ENCODE measurements around the gene CERKL. TPM values are rescaled to one million over a fixed set of nuclear protein-coding genes. Genes with fewer than 3 reads are reported as not detected.

Gene CERKL
- total and polyA plus RNA-seq, 2 experiments from 2014 or later: 0.32 to 0.69 TPM

GRCh38 chr2:181648478-181649155, 8.3 kb downstream of the CERKL start:
- H3K27ac ChIP-seq (ENCODE audit: low read depth): no peak overlapping the region
- H3K4me3 Mint-ChIP-seq: no peak overlapping the region
- peaks cover 15% of the 10 kb centered on the region for H3K27me3 ChIP-seq (ENCODE audit: insufficient read depth)

GRCh38 chr2:181646415-181646987, 10.4 kb downstream of the CERKL start:
- Mint-ChIP-seq H3K4me1 (no peaks in the 10 kb centered on the region; the same call in 2 of the 3 replicates), H3K27ac (no peak overlapping the region), H3K27me3 (ENCODE audit: insufficient read depth, low read depth, poor library complexity) (no peaks in the 10 kb centered on the region), H3K36me3 (ENCODE audit: low read depth) (no peaks in the 10 kb centered on the region), H3K4me3 (no peak overlapping the region), H3K9me3 (no peaks in the 10 kb centered on the region)
- H3K4me1 ChIP-seq (ENCODE audit: insufficient read depth): no peaks in the 10 kb centered on the region
- no peaks in the 10 kb centered on the region for H3F3A ChIP-seq (replicated peaks; ENCODE audit: low read depth)
- no peaks in the 10 kb centered on the region for H3K9me2 ChIP-seq (ENCODE audit: insufficient read depth)
- no peak for ATAC-seq
- no peak overlapping the region for H3K4me2 ChIP-seq
- no peaks in the 10 kb centered on the region for H3K27me3 ChIP-seq (ENCODE audit: insufficient read depth)
- no peaks in the 10 kb centered on the region for H3K79me2 ChIP-seq (replicated peaks; ENCODE audit: insufficient read depth)
- H2AFZ ChIP-seq: no peak overlapping the region
- H3K36me3 ChIP-seq (ENCODE audit: insufficient read depth): no peaks in the 10 kb centered on the region
- H3K27ac ChIP-seq (ENCODE audit: low read depth): no peak overlapping the region
- no peaks in the 10 kb centered on the region; the same call in 1 of the 2 replicates for H4K20me1 ChIP-seq (replicated peaks; ENCODE audit: insufficient read depth)
- DNase-seq (ENCODE audit: low spot score): no peak
- H3K4me3 ChIP-seq: no peak overlapping the region
- TF ChIP-seq REST (IDR thresholded peaks at IDR 0.05; ENCODE audit: unreplicated experiment) (no peak), EZH2phosphoT487 (IDR thresholded peaks at IDR 0.05; ENCODE audit: unreplicated experiment) (no peak), ZNF114 (CRISPR knock-in tag; IDR thresholded peaks at IDR 0.05) (no peak), ETS1 (IDR thresholded peaks at IDR 0.05) (no peak), CREB1 (CRISPR knock-in tag; IDR thresholded peaks at IDR 0.05; ENCODE audit: low read depth) (no peak), CTCF (conservative IDR thresholded peaks at IDR 0.05; ENCODE audit: low read depth in 2 of 2) (no peak), STAT1 (IDR thresholded peaks at IDR 0.05; ENCODE audit: unreplicated experiment) (no peak)

More at GRCh38 chr2:181648478-181649155, 8.3 kb downstream of the CERKL start:
- Mint-ChIP-seq H3K4me1 (no peaks in the 10 kb centered on the region; the same call in 2 of the 3 replicates), H3K9me3 (no peaks in the 10 kb centered on the region), H3K36me3 (ENCODE audit: low read depth) (no peaks in the 10 kb centered on the region), H3K27me3 (ENCODE audit: insufficient read depth, low read depth, poor library complexity) (peaks cover 1% of the 10 kb centered on the region), H3K27ac (no peak overlapping the region)
- H3K4me2 ChIP-seq: no peak overlapping the region
- DNase-seq (ENCODE audit: low spot score): no peak
- no peaks in the 10 kb centered on the region for H3F3A ChIP-seq (replicated peaks; ENCODE audit: low read depth)
- no peak overlapping the region for H3K4me3 ChIP-seq
- H2AFZ ChIP-seq: no peak overlapping the region
- no peaks in the 10 kb centered on the region for H3K79me2 ChIP-seq (replicated peaks; ENCODE audit: insufficient read depth)
- H4K20me1 ChIP-seq (replicated peaks; ENCODE audit: insufficient read depth): no peaks in the 10 kb centered on the region
- no peak for TF ChIP-seq NANOG (IDR thresholded peaks at IDR 0.05; ENCODE audit: borderline replicate concordance)
- no peak for TF ChIP-seq ETS1 (IDR thresholded peaks at IDR 0.05)
- TF ChIP-seq EZH2 (IDR thresholded peaks at IDR 0.05; ENCODE audit: low read depth, unreplicated experiment): no peak
- TF ChIP-seq ZNF114 (CRISPR knock-in tag; IDR thresholded peaks at IDR 0.05): no peak
- H3K4me1 ChIP-seq (ENCODE audit: insufficient read depth): no peaks in the 10 kb centered on the region
- ATAC-seq: no peak
- H3K36me3 ChIP-seq (ENCODE audit: insufficient read depth): no peaks in the 10 kb centered on the region
- H3K9me2 ChIP-seq (ENCODE audit: insufficient read depth): no peaks in the 10 kb centered on the region

All from GM23338 (cell line).